ENCODE data around the gene IFFO2. TPM values are rescaled to one million over a fixed set of nuclear protein-coding genes. Genes with fewer than 3 reads are reported as not detected.

The IFFO2 gene
- total and polyA plus RNA-seq, 2 of the 13 experiments (the other 11 are each of a cell fraction or from before 2014, with no cell fraction given): 7.3 to 16.7 TPM

- TF ChIP-seq ZBTB40 (IDR thresholded peaks at IDR 0.05): no peak
- TF ChIP-seq ZBTB40 (CRISPR knock-in tag; IDR thresholded peaks at IDR 0.05): no peak
- TF ChIP-seq EHMT2 (IDR thresholded peaks at IDR 0.05; ENCODE audit: borderline replicate concordance, low read depth, low read length): no peak
- TF ChIP-seq SRSF4 (IDR thresholded peaks at IDR 0.05; ENCODE audit: low read depth, low read length, poor library complexity, severe bottlenecking): no peak
- TF ChIP-seq ERF (CRISPR knock-in tag; IDR thresholded peaks at IDR 0.05): no peak
- peak; percentile 28; the same call in 1 of the 2 replicates for TF ChIP-seq MAX (IDR thresholded peaks at IDR 0.05)
- no peak for TF ChIP-seq ATF4 (CRISPR knock-in tag; IDR thresholded peaks at IDR 0.05)
- TF ChIP-seq ZNF709 (CRISPR knock-in tag; IDR thresholded peaks at IDR 0.05): no peak
- no peak for TF ChIP-seq ZBTB33 (CRISPR knock-in tag; IDR thresholded peaks at IDR 0.05)
- TF ChIP-seq PCBP2 (optimal IDR thresholded peaks at IDR 0.05; ENCODE audit: low read depth, low read length, poor library complexity, severe bottlenecking): no peak
- no peak for TF ChIP-seq ELK4 (CRISPR knock-in tag; IDR thresholded peaks at IDR 0.05; ENCODE audit: borderline replicate concordance)
- peak; percentile 74 for TF ChIP-seq RARA (CRISPR knock-in tag; IDR thresholded peaks at IDR 0.05)
- TF ChIP-seq ZNF441 (CRISPR knock-in tag; IDR thresholded peaks at IDR 0.05; ENCODE audit: borderline replicate concordance): no peak
- no peak for TF ChIP-seq SUZ12 (IDR thresholded peaks at IDR 0.05; ENCODE audit: low read depth, low read length)
- TF ChIP-seq MAFG (CRISPR knock-in tag; IDR thresholded peaks at IDR 0.05): no peak
- no peak for TF ChIP-seq ZFP36L2 (CRISPR knock-in tag; IDR thresholded peaks at IDR 0.05)
These were observed 1.2 kb upstream of the IFFO2 start (continued) for GRCh38 chr1:18957532-18958300.
